Measurements from ENCODE around the gene PAX8. TPM values are rescaled to one million over a fixed set of nuclear protein-coding genes. Genes with fewer than 3 reads are reported as not detected.

The PAX8 gene
- total and polyA plus RNA-seq, 2 experiments from 2014 or later, result 0.16 TPM; not detected in 1

- no peaks in the 10 kb centered on the region for H3K79me2 ChIP-seq
- no peak overlapping the region for H2AFZ ChIP-seq
- 41% methylated on average over 13 of the region's 26 CpGs for WGBS (ENCODE audit: low lambda C conversion rate, missing lambda C conversion rate)
- no peaks in the 10 kb centered on the region for H3K9me3 ChIP-seq (ENCODE audit: low read depth)
- no peak for TF ChIP-seq EZH2 (IDR thresholded peaks at IDR 0.05; ENCODE audit: borderline replicate concordance)
- no peak for TF ChIP-seq CTCF (IDR thresholded peaks at IDR 0.05; ENCODE audit: poor library complexity)
- TF ChIP-seq EZH2phosphoT487 (IDR thresholded peaks at IDR 0.05; ENCODE audit: low read depth, severe bottlenecking, unreplicated experiment), result no peak
- no peaks in the 10 kb centered on the region for H3K36me3 ChIP-seq (replicated peaks; ENCODE audit: insufficient read depth, low read depth)
- no peaks in the 10 kb centered on the region for H3K27me3 ChIP-seq
- H3K27ac ChIP-seq, result no peak overlapping the region
- no peak overlapping the region for H3K4me3 ChIP-seq
- H4K20me1 ChIP-seq (ENCODE audit: insufficient read depth, poor library complexity, severe bottlenecking), result no peaks in the 10 kb centered on the region
- no peaks in the 10 kb centered on the region for H3K9me2 ChIP-seq (replicated peaks; ENCODE audit: insufficient read depth)
- peaks cover 25% of the 10 kb centered on the region for H3K4me1 ChIP-seq (ENCODE audit: insufficient read depth)
- no peak for DNase-seq (ENCODE audit: low spot score)
- peak overlapping the region; percentile 25 for H3K4me2 ChIP-seq
These were observed 66.3 kb downstream of the PAX8 start for GRCh38 chr2:113212245-113213060.

- no peaks in the 10 kb centered on the region for H3K9me2 ChIP-seq (replicated peaks; ENCODE audit: insufficient read depth)
- no peaks in the 10 kb centered on the region for H4K20me1 ChIP-seq (ENCODE audit: insufficient read depth, poor library complexity, severe bottlenecking)
- no peak for TF ChIP-seq CTCF (IDR thresholded peaks at IDR 0.05; ENCODE audit: poor library complexity)
- H3K9me3 ChIP-seq (ENCODE audit: low read depth), result no peaks in the 10 kb centered on the region
- no peak overlapping the region for H3K4me3 ChIP-seq
- H2AFZ ChIP-seq, result no peak overlapping the region
- H3K4me2 ChIP-seq, result no peak overlapping the region
- 78% methylated on average over 13 of the region's 13 CpGs for WGBS (ENCODE audit: low lambda C conversion rate, missing lambda C conversion rate)
- H3K27me3 ChIP-seq, result no peaks in the 10 kb centered on the region
- H3K27ac ChIP-seq, result no peak overlapping the region
- no peaks in the 10 kb centered on the region for H3K79me2 ChIP-seq
- H3K4me1 ChIP-seq (ENCODE audit: insufficient read depth), result peaks cover 17% of the 10 kb centered on the region
- no peak for DNase-seq (ENCODE audit: low spot score)
- no peaks in the 10 kb centered on the region for H3K36me3 ChIP-seq (replicated peaks; ENCODE audit: insufficient read depth, low read depth)
These were observed 67.3 kb downstream of the PAX8 start for GRCh38 chr2:113211226-113212105.

GRCh38 chr2:113209646-113210171 lies 69.0 kb downstream of the PAX8 start:
- 83% methylated on average over 12 of the region's 15 CpGs for WGBS (ENCODE audit: low lambda C conversion rate, missing lambda C conversion rate)
- Histone ChIP-seq H2AFZ (no peak overlapping the region), H3K9me3 (ENCODE audit: low read depth) (no peaks in the 10 kb centered on the region), H3K4me3 (no peak overlapping the region), H4K20me1 (ENCODE audit: insufficient read depth, poor library complexity, severe bottlenecking) (no peaks in the 10 kb centered on the region), H3K27ac (no peak overlapping the region), H3K4me2 (no peak overlapping the region), H3K36me3 (replicated peaks; ENCODE audit: insufficient read depth, low read depth) (no peaks in the 10 kb centered on the region), H3K4me1 (ENCODE audit: insufficient read depth) (peaks cover 17% of the 10 kb centered on the region), H3K27me3 (no peaks in the 10 kb centered on the region), H3K9me2 (replicated peaks; ENCODE audit: insufficient read depth) (no peaks in the 10 kb centered on the region), H3K79me2 (no peaks in the 10 kb centered on the region)
- DNase-seq (ENCODE audit: low spot score), result no peak
- no peak for TF ChIP-seq CTCF (IDR thresholded peaks at IDR 0.05; ENCODE audit: poor library complexity)
- no peak for TF ChIP-seq EZH2phosphoT487 (IDR thresholded peaks at IDR 0.05; ENCODE audit: low read depth, severe bottlenecking, unreplicated experiment)
- TF ChIP-seq EZH2 (IDR thresholded peaks at IDR 0.05; ENCODE audit: borderline replicate concordance), result no peak

Data from hepatocyte (in vitro differentiated cells).